GM19351 (cell line): ENCODE measurements around the gene BTG2.
A peak's percentile ranks its signal among the peaks of the same experiment; 100 is the strongest.
"Not testable (repeated sequence)": the region's sequence is repeated elsewhere in the genome, so short reads cannot be mapped to it uniquely, and the experiment has no call there.

Source experiments
- ATAC-seq: cut with Tn5 transposase; IDR thresholded peaks from one replicate; pipeline ENCODE4 v1.9.1; 2021; ENCODE audit warnings: mild to moderate bottlenecking, moderate library complexity; ENCODE audit not compliant: unreplicated experiment

Gene BTG2

GRCh38 chr1:203304919-203305808, at the start of gene BTG2:
BTG2 (plus strand) TSS chr1:203305519; CDS start chr1:203305607, 88 bp downstream.
- peak; percentile 66 for ATAC-seq

- not testable (repeated sequence) for ATAC-seq
Measured at GRCh38 chr1:203256636-203257035, 48.7 kb upstream of the BTG2 start.

- ATAC-seq = no peak
Measured at GRCh38 chr1:203263496-203263895, 41.8 kb upstream of the BTG2 start.

GRCh38 chr1:203264052-203264501, 41.2 kb upstream of the BTG2 start:
- no peak for ATAC-seq

GRCh38 chr1:203265541-203265940, 39.8 kb upstream of the BTG2 start:
- ATAC-seq = no peak

- not testable (repeated sequence) for ATAC-seq
Measured at GRCh38 chr1:203266140-203266539, 39.2 kb upstream of the BTG2 start.

- peak; percentile 48 for ATAC-seq
Measured at GRCh38 chr1:203267347-203267846, 37.9 kb upstream of the BTG2 start.

- ATAC-seq = no peak
Measured at GRCh38 chr1:203267912-203268311, 37.4 kb upstream of the BTG2 start.

GRCh38 chr1:203268901-203269653, 36.2 kb upstream of the BTG2 start:
- ATAC-seq = no peak

GRCh38 chr1:203269654-203270020, 35.7 kb upstream of the BTG2 start:
- no peak for ATAC-seq

GRCh38 chr1:203270448-203270847, 34.9 kb upstream of the BTG2 start:
- no peak for ATAC-seq

- peak; percentile 44 for ATAC-seq
Measured at GRCh38 chr1:203271018-203271743, 34.1 kb upstream of the BTG2 start.

- ATAC-seq = no peak
Measured at GRCh38 chr1:203271962-203272632, 33.2 kb upstream of the BTG2 start.

- no peak for ATAC-seq
Measured at GRCh38 chr1:203272633-203273205, 32.6 kb upstream of the BTG2 start.

- ATAC-seq = peak; percentile 48
Measured at GRCh38 chr1:203273206-203273868, 32.0 kb upstream of the BTG2 start.

- no peak for ATAC-seq
Measured at GRCh38 chr1:203273869-203274602, 31.3 kb upstream of the BTG2 start.

- ATAC-seq = no peak
Measured at GRCh38 chr1:203274603-203275381, 30.5 kb upstream of the BTG2 start.

- ATAC-seq = no peak
Measured at GRCh38 chr1:203275656-203276272, 29.6 kb upstream of the BTG2 start.
